CD4-positive, alpha-beta T cell treated with Interleukin-15 for 1 hour (primary cell): Measurements from ENCODE around the gene ZFHX3.

ENCODE experiments used
- DNase-seq: peaks from one replicate; pipeline ENCODE4 v3.0.0-alpha.2; 2020

ZFHX3 gene

DNA sequence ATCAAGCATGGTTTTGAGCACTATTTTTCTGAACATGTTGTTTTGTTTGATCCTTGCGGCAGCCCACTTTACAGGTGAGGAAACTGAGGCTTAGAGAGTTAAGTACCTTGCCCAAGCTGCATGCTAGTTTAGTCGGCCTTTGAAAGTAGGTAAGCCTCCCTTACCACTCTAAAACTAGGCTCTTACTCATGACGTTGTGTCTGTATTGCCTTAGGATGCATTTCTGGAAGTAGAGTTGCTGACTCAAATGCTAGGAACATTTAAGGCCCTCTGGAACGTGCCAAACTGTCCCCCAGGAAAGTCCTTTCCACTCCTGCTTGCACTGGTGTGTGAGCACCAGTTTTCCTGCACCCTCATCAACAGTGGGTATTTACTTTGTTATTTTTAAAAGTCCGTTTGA lies 76.6 kb downstream of the ZFHX3 start:
- DNase-seq: no peak

DNA sequence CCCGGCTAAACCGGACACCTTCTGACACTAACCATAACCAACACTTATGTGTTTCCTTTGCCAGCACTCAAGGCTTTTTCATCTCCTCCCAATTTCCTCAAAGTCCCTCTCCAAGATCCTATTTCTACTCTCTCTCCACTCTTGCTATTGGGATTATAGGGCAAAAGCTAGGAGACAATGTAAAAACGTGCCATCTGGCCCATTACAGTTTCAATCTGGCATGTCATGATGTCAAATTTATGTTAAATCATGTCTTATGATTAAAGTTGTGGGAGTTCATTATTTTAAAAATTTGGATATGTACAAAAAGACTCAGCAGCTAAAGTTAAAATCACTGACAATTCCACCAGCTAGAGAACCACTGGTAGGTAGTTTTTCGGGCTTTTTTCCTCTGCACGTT lies 77.3 kb downstream of the ZFHX3 start:
- DNase-seq: no peak

DNA sequence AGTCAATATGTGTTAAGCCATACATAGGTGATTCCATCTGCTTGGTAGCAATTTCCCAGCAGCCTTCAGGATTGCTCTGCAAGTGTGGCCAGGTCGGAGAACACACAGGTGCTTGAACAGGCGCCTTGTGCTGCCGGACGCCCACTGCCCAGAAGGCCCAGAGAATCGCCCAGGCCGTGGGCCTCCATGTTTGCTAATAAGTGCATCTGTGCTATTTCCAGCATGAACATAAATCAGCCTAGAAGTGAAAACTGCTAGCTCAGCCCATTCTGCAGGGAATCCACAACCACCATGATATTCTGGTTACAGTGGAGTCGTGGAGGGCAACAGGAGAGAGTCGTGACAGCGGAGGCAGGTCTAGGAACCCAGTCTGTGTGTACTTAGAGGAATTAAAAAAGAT lies 78.1 kb downstream of the ZFHX3 start:
- no peak for DNase-seq

DNA sequence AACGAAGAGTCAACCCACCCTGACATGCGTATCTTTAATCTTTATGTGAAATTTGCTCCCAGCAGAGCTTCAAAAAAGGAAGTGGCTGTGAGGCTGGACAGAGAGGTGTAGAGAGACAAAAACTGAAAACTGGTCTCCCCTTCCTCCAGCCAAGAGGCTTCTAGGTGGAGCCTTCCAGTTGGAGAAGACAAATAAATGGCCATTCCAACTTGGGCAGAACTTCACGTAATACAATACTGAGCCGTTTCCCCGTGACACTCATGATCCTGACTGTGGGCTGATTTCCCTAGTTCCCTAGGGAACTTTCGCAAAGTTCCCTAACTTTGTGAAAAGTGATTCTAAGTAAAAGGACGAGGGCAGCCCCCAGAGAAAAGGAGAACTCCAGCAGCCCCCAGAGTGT lies 78.8 kb downstream of the ZFHX3 start:
- no peak for DNase-seq

DNA sequence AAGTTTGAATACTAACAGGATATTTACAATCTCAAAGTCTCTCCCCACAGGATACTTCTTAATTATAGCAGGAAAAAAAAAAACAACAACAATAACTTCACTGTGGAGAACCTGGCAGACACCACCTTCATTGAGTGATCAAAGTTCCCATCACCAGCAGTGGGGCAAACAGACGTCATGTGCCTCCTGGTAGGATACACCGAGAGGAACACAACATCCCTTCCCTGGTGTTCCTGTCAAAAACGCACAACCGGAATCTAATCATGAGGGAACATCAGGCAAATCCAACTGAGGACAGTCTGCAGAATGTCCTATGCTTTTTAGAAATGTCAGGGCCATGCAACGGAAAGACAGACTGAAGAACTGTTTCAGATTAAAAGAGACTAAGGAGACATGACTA lies 80.0 kb downstream of the ZFHX3 start:
- DNase-seq: no peak

DNA sequence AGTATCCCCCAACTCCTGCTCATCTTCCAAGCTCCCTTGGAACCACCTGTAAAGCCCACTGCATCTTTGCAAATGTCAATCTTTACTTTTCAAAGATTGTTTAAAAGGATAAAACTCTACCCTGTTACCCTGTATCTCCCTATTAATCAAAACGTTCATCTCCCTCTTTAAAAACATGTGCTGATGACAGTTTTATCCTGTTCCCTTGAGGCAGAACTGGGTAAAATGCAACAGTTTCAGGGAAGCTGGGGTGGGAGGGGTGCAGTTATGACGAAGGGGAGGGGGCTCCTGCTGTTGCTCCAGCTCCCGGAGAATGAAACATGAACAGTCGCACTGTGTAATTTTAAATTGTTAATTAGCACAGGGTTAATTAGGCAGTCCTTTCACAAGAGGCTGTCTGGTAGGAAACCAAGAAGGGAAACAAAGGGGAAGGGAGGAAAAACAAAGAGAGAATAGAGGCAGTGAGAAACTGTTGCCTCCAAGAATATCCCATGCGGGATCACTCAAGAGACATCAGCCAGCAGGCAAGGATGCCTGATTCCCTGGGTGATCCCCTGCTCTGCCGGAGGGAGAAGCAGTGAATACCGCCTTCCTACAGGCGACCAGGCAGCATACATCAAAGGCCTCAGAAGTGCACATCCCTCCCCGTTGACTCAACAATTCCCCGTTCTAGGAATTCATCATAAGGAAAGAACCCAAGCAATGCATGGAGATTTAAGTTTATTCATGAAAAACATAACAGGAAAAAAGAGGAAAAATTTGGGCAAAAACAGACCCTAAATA lies 84.2 kb downstream of the ZFHX3 start:
- no peak for DNase-seq

DNA sequence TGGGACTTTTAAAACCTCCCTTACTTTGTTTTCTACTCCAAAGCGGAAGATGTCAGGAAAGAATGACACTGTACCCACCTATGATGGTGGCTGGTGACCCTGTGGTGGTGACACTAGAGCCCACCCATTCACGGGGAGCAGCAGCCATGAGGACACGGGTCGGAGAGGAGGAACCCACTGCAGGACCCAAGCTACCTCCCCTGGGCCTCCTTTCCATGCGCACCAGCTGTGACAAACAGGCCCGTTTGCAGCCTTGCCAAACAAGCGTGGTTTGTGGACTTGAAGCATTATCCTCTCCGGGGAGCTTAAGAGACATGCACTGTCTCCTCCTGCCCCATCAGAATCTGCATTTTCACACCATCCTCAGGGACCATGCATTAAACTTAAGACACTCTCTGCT lies 85.6 kb downstream of the ZFHX3 start:
- no peak for DNase-seq

DNA sequence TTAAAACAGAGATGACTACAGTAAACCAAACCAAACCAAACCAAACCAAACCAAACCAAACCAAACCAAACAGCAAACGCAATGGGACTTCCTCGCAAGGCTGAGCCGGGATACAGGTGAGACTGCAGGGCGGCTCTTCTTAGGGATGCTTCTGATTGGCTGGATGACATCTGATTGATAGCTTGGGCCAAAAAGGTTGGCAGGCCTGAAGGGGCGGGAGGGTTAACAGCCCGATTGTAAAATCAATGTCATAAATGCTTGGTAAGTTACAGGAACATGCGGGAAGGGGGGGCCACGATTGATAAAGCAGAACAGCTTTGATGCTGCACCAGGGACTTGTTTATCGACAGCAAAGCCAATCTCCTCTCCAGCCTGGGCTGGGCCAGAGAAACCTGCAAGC lies 86.1 kb downstream of the ZFHX3 start:
- no peak for DNase-seq

DNA sequence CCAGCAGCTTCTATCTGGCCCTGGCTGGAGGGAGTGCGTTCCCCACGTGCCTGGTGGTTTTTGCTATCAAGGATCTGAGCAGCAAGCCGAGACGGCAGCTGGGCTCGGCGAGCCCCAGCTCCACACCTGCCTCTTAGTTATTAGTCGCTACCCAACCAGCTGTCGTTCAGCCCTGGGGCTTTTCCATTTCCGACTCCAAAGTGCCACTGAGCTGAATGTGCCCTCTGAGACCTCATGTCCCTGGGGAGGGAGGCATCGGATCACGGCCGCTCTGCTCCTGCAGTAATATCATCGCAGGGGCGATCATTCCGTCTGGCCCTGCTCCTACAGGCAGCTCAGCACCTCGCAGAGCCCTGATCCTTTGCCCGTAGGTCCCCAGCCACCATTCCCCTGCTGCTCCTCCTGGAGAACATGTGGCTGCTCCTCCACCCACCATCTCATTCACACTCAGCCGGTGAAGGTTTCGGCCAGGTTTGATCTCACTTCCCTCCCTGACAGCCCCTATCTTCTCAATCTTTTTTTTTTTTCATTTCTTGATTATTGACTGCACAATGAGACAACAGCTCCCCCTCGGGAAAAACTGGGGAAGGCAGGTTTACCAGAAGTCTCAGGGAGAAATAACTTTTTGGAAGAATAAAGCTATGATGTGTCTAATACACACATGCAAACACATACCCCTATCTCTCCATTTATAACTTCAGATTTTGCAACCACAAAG lies 86.7 kb downstream of the ZFHX3 start:
- no peak for DNase-seq

DNA sequence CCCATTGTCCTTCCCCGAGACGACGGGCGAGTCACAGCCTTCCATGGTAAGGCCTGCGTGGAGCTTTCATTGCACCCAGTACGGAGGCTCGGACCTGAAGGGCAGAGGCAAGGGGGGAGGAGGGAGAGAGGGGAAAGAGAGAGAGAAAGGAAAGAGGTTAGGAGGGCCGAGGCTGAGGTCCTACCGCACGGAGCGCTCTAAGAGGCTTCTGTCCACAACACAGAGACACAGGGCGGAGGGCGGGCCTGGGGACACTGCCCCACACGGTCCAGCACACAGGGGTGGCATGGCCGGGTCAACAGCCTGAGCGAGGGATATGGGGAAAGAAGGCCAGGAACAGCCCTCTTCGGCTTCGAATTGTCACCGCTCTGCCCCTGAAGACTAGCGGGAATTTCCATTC lies 87.8 kb downstream of the ZFHX3 start:
- DNase-seq: no peak

DNA sequence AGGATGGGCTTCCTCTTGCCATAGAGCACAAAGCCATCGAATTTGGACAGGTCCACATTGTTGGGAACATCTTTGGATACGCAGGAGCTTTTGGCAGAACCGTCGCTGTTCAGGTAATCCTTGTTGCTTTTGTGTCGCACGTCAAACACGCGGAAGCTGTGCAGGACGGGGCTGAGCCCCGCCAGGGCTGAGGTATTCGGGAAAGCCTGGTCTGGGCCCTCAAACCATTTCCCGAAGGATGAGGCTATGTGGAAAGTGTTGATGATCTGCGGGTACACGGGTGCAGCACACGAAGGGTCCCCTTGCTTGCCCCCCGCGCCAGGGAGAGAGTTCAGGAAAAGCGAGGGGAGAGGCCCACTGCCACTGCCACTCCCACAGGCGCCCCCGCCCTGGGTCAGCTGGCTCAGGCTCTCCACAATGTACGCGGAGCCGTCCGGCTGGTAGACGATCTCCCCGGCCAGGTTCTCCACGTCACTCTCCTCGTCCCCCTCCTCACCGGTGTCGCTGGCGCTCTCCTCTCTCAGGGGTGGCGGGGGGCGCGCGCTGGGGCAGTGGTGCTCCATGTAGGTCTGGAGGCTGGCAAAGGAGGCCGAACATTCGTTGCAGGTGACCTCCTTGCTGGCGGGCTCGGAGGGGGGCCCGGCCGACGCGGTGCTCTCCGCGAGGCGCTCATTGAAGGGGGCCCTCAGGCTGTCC lies 88.5 kb downstream of the ZFHX3 start:
- no peak for DNase-seq

DNA sequence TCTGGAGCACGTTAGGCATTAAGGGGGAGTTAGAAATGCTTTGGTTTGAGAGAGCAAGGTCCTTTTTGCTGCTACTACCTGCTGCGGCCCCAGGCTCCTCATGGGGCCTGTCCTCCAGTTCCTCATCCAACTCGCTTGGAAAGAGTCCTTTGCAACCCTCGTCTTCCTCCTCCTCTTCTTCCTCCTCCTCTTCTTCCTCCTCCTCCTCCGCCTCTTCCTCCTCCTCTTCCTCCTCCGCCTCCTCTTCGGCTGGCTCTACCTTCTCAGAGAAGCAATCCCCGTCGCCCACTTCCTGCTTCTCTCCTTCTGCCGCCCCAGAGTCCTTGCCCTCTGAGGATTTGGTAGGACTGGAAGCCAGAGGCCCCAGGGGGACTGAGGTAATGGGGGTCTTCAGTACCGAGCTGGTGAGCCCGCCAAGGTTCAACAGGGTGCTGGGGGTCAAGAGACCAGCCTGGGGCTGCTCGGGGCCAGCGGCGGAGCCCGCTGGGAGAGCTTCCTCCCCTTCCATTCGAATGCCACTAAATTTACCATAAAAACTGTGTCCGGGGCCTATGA lies 89.3 kb downstream of the ZFHX3 start:
- DNase-seq: no peak

DNA sequence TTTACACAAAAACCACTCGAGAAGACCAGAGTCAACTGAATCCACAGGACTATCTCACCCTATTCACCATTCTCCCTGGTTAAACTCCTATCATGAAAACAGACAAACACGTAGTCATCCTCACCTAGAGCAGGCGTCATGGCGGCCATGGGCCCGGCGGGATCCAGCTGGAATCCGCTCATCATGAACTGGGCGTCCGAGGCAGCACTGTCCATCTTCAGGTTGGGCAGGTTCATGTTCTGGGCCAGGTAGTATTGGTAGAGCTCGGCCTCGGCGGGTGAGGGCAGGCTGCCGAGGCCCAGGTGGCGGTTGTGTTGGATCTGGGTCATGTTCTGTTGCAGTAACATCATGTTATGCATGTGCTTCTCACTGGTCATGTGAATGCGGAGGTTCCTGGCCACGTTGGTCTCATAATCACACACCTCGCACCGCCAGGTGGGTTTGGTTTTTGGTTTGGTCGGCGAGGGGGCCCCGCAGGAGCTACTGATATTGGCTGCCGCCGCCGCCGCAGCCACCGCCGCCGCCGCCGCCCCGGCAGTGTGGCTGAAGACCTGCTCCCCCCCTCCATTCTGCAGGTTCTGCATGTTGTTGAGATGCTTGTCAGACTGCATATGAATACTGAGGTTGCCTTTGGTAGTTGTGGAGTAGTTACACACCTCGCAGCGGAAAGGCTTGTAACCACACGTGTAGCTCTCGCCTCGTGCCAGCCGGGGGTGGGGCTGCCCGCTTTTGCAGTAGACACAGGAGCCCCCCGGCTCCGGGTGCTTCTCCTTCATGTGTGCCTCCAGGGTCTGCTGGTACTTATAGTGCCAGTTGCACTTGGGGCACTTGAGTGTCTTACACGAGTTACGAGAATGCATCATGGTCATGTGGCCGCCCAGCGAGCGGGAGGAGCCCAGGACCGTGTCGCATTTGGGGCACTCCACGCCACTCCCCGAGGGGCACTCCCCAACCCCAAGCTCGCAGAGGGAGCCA lies 90.3 kb downstream of the ZFHX3 start:
- no peak for DNase-seq

DNA sequence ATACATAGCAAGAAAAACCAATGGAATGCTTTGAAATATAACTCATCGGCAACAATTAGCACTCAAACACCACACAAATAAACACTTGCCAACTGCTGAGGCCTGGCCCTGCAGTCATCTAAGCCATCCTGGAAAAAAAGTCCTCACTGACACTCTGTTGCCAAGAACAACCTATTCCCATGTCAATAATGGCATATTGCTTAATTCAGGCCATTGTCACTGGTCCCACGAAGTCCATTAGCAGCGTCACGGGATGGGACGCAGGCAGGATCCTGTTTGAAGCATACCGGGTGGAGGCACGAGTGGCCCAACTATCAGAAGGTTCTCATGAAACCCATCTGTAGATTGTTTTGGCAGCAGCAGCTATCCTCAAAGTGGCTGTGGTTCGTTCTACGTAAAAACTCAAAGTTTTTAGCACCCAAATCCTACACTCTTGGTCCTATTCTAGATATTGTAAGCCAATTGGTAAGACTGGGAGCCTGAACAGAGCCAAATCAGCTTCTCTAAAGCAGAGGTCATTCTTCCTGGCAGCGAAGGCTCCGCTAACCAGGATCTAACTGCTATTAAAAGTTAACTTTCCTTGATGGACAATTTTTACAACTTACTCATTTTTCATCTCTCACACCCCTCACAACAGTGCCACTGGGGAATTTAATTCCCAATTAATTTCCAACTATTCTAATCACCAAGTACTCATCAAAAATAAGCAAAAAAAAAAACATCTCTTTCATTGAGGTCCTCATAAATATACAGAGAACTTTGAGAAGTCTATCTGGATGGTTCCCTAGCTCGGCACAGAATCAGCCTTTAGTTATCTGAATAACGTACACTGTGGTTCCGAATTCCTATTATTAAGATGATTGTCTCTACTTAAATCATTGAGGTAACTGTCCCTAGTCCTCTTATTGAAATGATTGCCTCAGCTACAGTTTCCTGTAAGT lies 91.5 kb downstream of the ZFHX3 start:
- no peak for DNase-seq

DNA sequence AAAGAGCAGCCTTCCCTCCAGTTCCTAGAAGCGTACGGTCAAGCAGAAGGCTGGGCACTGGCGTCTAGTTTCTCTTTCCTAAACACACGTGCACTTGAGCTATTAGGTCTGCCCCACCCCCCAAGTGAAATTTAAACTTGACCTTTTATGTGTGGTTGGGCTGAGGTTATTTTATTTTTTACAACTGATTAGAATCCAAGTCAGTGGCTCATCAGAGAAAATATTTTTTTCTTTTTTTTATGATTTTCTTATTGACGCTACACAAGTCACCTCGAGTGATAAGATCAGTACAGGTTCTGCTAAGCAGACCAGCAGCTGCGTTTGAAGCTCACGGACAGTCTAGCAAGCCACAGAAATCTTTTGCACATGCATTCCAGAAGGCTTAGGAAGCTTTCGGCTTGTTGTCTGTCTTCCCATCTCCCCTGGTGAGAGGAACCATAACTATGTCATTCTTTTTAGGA lies 95.1 kb downstream of the ZFHX3 start:
- DNase-seq: no peak

DNA sequence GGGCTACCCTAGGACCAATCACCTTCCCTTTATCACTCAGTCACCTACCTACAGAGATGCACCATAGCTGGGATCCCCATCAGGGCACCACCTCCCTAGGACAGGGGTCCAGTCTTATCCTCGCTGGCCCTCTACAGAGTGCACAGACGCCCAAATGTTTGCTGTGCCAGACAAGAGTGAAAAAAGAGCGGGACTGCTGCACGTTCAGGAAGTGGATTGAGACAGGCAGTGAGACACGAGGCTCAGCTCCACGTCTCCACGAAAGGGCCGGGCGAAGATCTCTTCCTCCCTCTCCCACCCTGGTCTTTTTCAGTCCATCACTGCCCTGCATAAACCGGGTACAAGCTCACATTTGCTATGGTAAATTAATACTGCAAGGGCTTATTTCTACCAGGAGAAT lies 95.5 kb downstream of the ZFHX3 start:
- DNase-seq: no peak

DNA sequence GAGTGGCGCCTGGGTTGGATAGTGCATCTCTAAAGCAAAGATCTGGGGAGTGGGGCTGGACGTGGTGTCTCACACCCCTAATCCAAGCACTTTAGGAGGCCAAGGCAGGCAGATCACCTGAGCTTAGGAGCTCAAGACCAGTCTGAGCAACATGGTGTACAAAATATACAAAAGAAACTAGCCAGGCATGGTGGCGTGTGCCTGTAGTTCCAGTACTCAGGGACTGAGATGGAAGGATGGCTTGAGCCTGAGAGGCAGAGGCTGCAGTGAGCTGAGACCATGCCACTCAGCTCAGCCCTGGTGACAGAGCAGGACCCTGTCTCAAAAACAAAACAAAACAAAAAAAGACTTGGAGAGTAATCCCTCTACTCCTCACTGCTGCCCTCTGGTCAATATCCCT lies 96.0 kb downstream of the ZFHX3 start:
- DNase-seq: no peak

DNA sequence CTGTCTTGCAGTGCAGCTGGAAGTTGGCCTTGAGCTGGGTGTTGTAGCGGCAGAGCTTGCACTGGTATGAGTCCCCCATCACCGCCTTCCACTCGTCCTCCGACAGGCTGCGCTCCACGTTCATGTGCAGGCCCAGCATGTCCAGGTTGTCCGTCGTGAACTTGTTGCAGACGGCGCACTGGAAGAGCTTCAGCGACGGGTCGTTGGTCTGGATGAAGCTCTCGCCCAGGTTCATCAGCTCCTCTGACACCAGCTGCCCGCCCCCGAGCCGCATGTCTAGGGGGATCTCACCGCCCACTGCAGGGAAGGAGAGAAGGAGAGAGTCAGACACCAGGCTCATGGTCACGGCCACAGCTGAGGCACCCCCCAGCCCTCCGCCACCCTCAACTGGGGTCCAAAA lies 97.3 kb downstream of the ZFHX3 start:
- no peak for DNase-seq

DNA sequence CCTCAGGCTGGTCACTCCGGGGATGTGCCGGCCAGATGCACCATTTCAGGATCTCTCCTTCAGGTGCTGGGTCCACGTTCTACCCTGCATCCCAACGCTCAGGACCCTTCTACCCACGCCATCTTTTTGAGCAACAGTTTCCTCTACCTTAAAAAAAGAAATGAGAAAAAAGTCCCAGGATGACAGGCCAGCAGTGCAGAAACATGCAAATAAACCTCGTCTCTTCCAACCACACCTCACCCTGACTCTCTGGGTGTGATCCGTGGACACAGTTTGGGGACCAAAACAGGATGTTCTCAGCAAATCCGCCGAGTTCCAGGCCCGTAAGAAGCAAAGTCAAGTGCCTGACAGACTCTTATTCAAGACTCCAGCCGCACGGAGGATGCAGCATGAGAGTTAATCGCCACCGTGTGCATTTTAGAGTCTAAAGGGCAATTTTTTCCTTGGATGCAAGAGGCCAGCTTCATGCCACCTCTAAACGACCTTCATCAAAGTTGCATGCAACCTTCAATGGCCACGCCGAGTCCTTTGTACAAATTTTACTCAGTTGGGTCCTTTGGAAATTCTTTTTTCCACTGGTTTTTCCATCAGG lies 99.6 kb downstream of the ZFHX3 start:
- DNase-seq: no peak

DNA sequence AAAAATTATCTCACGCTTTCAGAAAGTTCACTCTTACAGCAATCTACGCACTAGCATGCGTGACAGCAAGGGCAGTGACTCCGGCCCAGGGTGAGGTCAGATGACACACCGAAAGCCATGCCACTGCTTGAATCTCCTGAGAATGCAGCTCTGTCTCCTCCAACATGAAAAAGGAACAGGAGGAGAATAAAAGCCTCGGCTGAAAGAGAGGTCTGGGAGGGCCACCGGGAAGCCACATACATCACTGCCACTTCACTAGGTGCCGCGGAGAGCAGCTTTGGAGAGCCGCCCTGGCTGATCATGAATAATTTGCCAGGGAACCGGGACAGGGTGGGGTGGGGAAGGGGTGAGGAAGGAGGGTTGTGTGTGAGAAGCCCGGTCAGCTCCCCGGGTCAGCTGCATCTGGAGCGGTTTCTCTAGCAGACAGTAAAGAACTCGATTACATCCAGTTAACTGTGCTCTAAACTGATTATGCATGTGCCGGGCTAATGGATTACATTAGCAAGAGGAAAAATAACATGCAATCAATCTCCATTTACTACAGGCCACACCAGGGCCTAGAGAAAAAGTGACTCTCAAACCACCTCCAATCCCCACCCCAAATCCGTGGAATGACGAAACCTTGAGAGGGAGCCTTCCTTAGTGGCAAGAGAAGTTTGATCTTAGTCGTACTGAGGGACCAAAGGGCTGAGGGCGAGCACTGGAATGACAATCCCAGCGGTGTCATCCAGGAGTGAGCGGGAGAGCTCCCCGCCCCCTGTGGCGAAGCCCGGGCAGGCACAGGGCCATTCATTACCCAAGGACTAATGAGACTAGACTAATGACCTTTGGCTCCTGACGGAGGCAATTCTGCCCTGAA lies 100.3 kb downstream of the ZFHX3 start:
- DNase-seq: no peak
